ENCODE measurements around the gene SLC7A11.

The SLC7A11 gene

DNA sequence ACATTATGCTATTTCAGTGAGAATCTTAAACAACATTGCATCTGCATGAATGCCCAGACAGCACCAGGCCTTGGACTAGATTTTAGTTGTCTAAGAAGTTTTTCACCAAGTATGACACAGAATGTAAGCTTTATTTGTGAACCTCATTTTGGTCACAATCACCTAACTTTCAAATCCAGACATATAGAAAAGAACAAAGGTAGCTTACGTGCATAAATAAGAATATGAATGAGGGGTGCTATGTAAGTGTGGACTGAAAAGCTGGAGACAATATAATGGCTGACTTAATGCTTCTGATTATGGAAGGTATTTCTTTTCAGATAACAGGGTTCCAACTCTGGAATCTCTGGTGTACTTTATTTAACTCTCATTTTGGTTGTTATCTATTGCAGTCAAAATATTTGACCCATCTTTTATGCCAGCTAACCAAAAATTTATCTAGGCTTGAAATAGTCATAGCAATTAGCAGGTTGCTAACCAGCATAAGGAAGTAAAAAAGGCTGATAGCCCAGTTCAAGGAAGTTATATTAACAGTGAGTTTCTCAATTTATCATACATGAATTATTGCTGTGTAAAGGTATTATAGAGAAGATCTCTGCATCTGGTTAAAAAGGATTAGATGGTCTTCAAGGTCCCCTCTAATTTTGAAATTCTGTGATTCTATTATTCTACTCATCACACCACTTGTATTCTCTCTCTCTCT, 36.5 kb downstream of the SLC7A11 start:
- no peak for DNase-seq (ENCODE audit: low read depth)

DNA sequence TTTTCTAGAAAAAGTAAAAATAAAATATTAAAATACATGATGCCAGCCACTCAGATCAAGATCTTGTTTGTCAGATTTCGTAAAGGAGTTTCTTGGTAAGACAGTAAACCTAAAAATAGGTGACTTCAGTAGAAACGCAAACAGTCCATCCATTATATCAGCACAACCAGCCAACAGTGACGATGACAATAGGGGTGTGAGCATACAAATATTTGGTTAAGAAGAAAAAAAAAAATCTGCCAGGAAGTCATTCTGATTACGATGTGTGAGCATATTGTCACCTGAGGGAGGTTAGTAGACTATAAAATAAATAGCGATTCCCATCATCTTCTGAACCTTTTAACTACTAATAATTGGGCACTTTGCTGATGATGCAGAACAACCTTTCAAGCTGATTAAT, 37.6 kb downstream of the SLC7A11 start:
- no peak for DNase-seq (ENCODE audit: low read depth)

DNA sequence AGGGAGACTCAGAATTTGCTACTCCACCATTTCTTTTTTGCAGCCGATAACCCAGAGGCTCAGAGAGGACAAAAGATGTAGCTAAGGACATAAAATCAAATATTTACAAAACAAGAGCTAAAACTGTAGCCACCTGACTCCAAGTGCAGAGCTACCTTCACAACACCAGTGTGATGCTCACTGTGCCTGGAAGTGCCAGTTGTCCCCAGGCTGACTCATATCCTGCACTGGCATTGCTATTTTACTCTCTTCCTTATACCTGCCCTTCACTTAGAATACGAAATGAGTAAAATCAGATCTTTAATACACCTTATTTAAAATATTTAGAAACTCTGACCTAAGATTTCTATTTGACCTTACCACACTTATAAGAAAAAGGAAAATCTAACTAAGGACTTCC, 39.5 kb downstream of the SLC7A11 start:
- no peak for DNase-seq (ENCODE audit: low read depth)

DNA sequence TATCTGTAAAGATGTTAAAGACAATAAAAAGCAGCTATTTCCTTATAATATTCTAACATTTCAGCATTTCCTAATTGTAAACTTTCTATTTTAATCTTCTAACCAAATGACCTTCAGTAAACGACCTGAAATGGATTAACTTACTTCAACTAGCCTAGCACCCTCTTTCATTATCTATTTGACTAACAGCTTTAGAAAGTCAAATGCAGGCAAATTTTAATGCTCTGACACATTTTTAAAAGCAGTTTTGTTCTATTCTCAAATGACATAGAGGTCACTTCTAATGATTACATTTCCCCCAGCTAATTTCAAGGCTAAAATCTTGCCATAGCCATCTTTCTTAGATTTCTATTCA, 41.9 kb downstream of the SLC7A11 start:
- DNase-seq (ENCODE audit: low read depth), result no peak

DNA sequence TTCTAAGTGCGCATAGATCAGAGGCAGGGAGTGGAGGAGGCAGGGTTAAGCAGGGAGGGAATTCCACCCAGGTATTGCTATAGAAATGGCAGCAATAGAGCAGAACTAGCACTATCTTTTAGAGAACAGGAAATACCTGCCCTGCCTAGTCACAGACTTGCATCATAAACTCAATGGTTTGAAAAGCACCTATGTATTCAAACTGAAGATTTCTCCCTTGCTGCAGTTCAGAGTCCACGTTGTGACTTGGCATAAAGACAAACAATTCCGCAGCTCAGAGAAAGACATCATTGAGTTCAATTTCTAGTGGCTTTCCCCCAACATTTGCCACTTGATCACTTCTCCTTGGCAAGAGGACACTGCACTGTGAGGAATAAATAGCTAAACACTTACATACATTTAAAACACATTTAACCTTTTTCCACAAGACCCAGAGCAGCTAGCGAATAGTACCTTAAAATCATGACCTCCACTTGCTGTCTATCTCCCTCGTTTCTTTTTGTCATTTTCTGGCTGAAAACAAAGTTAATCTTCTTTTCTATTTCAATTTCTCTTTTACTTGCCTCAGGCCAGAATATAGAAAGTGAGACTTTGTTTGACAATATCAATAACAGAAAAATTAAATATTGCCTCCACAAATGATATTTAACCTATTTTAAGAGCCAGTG, 42.4 kb downstream of the SLC7A11 start:
- DNase-seq (ENCODE audit: low read depth), result no peak

DNA sequence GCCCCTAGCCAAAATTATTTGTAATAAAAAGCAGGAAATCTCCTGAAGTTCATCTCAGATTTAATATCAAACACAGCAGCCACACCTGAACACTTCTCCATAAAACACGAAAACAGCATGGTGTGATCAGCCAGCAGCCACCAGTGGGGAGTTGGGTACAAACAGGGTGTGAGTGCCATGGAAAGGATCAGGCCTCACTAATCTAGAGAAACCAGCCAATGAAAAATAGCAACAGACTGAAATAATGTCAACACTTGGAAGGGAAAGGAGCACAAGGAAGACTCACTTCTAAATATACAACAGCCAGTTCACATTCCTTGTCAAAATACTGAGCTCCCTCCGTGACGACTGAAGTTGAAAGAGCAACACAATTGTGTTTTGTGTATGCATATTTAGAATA, 46.0 kb downstream of the SLC7A11 start:
- no peak for DNase-seq (ENCODE audit: low read depth)

DNA sequence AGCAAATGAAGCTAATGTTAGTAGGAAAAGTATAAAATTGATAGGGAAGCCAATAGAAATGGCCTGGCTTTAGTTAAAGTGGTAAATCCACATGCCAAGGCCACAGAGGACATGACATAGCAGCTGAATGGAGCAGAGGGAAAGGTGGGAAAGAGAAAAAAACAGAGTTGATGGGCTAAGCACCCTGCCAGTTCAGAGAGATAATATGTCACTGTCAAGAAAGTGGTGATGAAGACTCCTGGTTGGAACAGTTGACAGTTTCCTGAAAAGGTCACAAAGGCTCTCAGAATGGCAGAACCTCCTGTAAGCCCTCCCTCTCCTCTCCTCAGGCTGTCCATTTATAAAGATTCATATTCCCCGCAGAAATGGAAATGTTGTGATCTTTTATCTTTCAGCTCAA, 48.2 kb downstream of the SLC7A11 start:
- no peak for DNase-seq (ENCODE audit: low read depth)

DNA sequence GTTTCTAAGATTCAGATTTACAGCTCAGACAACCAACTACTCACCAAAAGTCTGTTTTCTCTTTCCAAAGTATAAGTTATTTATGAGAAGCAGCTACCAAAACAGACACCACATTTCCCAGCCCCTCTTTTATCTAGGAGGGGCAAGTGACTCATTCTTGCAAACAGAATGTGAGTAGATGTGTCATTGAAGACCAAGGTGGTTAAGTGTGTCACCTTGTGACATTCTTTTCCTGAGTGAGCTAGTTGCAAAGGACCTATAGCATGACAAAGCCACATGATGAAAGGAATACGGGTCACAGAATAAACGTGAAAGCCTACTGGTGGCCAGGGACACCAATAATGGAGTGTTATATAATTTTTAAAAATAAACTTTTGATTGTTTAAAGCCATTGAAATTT, 50.0 kb downstream of the SLC7A11 start:
- DNase-seq (ENCODE audit: low read depth), result no peak

DNA sequence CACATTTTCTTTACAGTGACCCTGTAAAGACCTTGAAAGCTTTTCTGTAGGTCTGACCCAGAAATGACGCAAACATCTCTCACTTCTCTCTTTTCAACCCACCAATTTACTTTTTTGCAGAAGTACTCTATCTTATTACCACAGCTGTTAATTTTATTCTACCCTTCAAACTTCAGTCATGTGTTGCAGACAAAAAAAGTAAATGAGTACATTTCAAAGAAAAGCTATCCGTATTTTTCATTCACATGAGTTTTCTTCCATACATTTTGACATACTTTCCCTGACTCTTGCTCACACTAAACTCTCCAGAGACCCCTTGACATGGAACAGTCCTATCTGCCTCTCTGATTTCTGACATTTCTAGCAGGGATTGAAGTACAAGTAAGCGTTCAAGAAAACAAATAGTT, 51.7 kb downstream of the SLC7A11 start:
- DNase-seq (ENCODE audit: low read depth), result no peak

DNA sequence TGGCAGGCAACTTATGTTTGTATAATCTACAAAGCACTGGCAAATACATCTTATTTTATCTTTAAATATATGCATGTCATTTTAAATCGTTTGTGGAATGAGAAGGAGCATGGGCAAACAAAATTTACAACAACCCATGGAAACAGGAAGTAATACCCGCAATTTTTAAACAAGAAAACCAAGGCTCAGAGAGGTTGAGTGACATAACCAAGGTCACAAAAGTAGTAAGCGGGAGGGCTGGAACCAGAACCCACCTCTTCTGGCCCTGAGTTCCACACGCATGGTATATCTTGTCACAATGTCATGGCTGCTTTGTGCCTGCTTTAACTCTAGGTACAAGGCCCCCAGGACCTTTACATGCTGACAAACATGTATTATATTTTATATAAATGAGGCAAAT, 52.9 kb downstream of the SLC7A11 start:
- no peak for DNase-seq (ENCODE audit: low read depth)

DNA sequence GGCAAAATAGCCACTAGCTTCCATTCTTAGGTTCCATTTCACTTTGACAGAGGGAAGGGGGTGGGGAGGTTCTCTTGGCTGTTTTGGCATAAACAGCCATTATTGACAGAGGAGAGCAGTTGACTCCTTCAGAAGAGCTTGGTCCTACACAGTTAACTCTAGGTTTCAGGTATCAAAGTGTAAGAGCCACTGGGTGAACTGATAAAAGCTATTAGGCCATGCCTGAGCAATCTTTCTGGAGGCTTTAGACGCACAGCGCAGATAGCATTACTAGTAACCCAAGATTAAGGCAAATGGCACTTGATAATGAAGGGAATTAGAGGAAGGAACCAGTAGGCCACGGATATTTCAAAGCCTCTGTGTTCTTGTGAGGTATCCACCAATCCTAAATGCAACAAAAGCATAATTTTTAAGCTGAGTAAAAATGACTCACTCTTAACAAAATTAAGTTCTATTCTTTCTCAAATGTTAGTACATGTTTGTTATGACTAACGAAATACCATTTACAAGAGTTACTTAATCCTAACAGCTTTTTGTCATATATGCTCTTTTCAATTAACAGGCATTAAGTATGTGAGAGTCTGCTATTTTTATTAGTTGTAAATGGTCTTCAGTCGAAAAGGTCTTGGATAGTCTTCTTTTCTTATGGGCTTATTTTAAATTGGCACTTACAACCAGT, 53.6 kb downstream of the SLC7A11 start:
- DNase-seq (ENCODE audit: low read depth), result peak; percentile 18

DNA sequence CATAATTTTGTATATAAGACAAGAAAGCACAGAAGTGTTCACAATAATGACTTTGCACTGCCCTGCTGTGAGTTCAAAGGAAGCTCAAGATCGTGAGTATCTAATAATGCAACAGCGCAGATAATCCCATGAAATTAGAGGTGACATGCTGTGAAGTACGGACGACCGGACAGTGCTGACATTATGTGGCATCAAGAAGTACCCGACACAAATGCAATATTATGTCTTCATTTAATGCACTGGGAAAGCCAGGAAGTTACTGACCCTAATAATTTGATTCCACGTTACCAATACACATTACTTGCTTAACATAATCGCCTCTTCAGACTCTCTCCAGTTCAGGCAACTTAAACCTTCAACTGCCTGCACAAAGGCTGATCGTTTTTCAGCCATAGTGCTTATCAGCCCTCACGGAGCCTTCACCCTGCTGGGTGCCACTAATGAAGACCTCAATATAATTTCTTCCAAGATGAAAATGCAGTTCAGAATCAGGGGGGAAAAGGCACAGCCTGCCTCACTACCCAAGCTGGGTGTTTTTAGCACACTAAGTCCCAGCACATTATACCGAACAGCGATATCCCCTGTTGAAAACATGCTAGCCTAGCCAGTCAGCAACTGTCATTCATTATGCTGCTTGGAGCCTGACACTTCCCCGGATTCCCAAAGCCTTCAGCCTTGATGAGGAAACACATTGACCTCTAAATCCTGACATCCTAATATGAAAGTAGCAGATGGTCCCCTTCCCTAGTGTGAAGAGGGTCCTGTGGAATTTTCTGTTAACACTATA, 56.1 kb downstream of the SLC7A11 start:
- DNase-seq (ENCODE audit: low read depth), result peak; percentile 16

DNA sequence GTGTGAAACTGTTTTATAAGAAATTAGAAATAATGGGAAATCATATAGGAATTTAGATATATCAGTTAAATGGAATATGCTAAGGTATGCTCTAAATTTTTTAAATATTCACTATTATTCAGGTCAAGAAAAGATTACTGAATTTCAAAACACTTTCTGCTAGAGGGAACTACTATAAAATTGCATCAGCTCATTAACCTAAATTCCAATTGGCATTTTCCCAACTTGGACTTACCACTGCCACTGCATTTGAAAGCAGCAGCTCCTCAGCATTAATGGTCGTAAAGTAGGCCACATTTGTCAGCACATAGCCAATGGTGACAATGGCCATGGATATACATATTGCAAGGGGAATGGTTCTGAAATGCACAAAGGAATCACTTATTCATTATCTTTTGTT, 57.3 kb downstream of the SLC7A11 start:
- peak; percentile 50 for DNase-seq (ENCODE audit: low read depth)

DNA sequence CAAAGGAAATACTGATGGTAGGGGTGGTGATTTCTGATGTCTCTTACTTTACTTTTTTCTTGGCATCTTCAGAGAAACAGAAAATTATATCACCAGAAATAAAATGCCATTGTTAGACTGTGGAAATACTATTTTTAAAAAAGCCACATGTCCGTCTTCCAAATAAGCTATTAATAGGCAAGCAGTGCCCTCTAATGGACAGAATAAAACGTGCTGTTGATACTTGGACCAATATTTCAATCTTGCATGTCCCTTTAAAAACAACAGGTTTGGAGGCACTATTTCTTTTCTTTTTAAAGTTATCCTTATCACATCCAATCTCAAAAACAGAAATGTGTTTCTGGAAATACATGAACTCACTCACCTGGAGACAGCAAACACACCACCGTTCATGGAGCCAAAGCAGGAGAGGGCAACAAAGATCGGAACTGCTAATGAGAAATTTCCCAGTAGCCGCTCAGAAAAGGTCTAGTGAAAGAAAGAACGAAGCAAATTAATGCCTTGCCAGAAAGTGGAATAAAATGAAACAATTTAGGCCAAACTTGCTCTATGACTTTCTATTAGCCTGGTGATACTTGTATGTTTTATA, 59.2 kb downstream of the SLC7A11 start:
- peak; percentile 80 for DNase-seq (ENCODE audit: low read depth)

DNA sequence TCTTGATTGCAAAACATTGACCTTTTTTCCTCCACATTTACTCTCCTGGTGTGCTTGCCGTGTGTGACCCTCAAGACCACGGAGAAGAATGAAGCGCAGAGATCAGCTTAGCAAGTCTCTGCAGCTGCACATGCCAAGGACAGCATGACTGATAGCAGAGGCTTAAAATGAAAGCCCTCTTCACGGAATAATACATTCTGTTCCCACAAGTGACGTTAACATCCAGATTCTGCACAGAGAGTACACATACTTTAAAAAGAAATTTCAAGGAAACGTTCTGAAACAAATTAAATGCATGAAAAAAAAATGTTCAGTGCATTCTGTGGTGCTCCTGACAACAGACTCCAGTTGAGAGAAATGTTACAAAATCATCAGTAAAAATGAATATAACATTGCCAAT, 60.9 kb downstream of the SLC7A11 start:
- peak; percentile 99 for DNase-seq (ENCODE audit: low read depth)

DNA sequence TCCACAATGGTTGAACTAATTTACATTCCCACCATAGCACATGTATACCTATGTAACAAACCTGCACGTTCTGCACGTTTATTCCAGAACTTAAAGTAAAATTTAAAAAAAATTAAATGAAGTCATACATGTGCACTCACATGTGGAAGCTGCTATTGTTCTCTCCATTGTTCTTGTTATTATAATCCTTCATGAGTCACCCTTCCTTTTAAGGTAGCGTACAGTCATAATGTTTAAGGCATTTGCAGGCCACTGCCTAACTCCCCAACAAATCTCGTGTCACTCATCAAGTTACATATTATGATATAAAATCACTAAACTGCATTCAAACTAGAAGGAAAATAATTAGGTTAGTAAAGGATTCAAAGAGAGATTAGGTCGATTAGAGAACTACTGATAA, 63.6 kb downstream of the SLC7A11 start:
- DNase-seq (ENCODE audit: low read depth), result peak; percentile 56

DNA sequence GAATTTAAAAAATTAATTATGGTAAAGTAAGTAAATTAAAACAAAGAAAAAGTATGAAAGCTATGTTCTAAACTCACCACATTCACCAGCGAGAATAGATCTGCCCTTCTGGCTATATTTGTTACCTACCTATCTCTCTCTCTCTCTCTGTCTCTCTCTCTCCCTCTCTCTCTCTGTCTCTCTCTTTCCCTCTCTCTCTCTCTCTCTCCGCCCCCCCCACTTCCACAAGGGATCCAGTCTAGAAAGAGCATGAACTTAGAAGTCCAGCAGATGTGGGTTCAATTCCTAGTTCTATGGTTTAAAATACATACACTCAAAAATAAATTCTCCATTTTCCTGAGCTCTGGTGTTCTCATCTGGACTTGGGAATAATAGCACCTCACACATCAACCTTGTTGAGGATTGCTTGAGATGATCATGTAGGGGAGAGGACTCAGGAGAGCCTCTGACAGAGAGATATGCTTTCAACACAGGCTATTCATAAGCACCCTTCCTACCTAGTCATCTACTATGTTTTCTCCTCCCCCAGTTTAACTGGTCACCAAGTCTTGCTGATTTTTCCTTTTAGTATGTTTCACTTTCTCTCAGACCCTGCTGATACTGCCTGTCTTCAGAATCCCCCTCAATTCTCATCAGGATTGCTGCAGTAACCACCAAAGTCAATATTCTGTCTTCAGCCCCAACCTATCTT, 64.7 kb downstream of the SLC7A11 start:
- DNase-seq (ENCODE audit: low read depth), result peak; percentile 22

DNA sequence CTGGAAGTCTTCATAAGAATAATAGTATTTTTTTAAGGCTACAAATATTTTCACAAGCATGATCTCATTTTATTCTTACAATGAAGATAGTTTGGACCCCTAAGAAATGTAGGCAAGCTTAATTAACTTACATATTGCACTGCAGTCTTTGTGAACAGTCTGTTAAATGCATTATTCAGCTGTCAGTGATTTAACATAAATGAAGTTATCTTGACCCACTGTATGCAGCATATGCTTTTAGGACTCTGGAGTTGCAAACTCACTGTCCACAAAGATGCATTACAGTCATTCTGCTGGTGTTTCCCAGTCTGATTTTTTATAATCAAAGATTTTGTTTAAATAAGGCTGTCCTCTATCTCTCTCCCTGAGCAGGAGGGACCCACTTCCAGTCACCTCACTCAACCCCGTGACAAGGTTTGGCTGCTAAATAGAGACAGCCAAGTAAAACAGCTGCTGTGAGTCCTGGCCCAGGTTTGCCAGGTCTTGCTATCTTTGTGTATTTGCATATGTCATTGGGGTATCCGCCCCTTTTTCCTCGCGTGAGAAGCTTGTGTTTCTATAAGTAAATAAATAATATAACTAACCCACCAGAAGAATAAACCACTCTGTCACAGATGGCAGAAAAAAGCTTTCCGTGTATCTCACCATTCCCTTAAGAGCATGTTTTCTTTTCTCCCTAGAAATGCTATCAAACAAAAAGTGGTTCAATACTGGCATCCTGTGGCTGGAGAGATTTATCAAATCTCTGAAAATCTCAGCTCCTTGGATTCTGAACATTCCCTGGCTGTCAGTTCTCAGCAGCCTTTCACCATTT, 67.0 kb downstream of the SLC7A11 start:
- peak; percentile 67 for DNase-seq (ENCODE audit: low read depth)

DNA sequence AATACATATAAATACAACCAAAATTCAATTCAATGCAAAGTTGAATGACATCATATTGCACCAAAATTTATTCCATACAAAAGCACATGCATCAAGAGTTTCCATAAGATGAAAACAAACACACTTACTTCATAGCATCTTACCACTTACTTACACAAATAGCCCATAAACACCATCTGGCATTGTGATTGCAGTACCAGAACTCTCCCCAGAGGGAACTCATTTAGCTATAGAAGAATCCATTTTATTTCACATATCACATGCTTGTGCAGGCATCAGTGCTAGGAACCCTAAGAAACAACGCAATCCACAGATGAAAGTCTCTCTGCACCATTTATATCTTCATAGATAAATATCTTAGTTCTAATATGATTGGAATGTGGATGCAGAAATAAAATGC, 77.9 kb downstream of the SLC7A11 start:
- DNase-seq (ENCODE audit: low read depth), result no peak

DNA sequence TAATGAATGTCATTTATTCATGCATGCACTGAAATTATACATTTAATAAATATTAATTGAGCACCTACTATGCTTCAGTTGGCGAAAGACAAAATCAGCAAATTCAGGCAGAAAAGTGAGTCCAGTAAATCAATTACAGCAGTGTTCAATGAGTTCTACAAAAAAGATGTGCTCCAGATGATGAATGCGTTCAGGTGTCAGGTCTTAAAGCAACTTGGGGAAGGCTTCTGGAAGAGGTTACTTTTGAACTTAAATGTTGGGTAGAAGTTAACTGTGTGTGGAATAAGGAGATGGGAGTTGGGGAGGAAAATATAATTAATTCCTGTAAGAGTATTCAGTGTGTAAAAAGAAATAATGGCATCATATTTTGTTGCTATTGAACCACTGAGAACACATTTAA, 79.0 kb downstream of the SLC7A11 start:
- DNase-seq (ENCODE audit: low read depth), result no peak

DNA sequence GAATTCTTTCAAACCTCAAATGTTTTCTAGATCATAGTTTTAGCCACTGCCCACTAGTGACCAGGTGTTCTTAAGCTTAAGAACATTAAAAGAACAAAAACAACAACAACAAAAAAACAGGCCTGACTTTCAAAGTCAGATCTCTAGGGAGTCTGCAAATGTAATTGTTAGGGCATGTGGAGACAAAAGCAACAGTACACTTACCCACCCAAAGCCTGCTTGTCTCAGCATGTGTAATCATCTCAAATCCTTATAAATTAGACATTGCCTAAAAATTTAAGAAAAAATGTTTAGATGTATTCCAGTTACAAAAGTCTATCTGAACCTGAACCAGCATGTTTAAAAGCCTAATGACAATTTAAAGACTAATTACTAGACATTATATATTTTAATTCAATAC, 79.9 kb downstream of the SLC7A11 start:
- DNase-seq (ENCODE audit: low read depth), result no peak

All from amniotic epithelial cell (primary cell).